HCT116 (cell line): ENCODE measurements around the gene E4F1. TPM values are rescaled to one million over a fixed set of nuclear protein-coding genes. Genes with fewer than 3 reads are reported as not detected.
A peak's percentile ranks its signal among the peaks of the same experiment; 100 is the strongest.

ENCODE experiments used
- ATAC-seq: fragments of 200-7000 bp; cut with Tn5 transposase; 2 replicates; pipeline ENCODE4 v1.9.1; 2020; ENCODE audit warnings: mild to moderate bottlenecking, moderate library complexity
- BruUV-seq: library from RNA; stranded (reverse); fragments of 400-500 nt; replicated peaks from 2 replicates; lab custom pipeline; 2021; lab: Mats Ljungman, UMichigan
- CTCF ChIA-PET: fragments of 300-600 bp; sonication (Branson Sonifier 250); formaldehyde crosslinking; loops from one replicate; lab custom pipeline; 2021; ENCODE audit warnings: antibody characterized with exemption; lab: Charles Lee
- POLR2A ChIA-PET: fragments of 300-600, 350-600 bp; sonication (Branson Sonifier 250); formaldehyde crosslinking; loops from one replicate; lab custom pipeline; 2021; ENCODE audit warnings: antibody characterized with exemption; lab: Charles Lee
- RAD21 ChIA-PET, 2 experiments: fragments of 300-600 bp; sonication (Branson Sonifier 250); formaldehyde crosslinking; loops; one replicate each; lab custom pipeline; 2023; ENCODE audit warnings: low total read pairs in 2 of 2; ENCODE audit not compliant: uncharacterized antibody in 2 of 2, unreplicated experiment in 2 of 2, low non-redundant PET in 1 of 2; lab: Charles Lee
- DNase-seq: peaks from one replicate; pipeline ENCODE4 v3.0.0-alpha.2; 2010; ENCODE audit warnings: low read depth, low spot score
- H2AFZ ChIP-seq: fragments of 200-600 bp; shearing (Covaris generic), sonication (generic); 2 replicates; pipeline ENCODE4 v1.6.1; 2017; ENCODE audit warnings: low read depth, mixed run types, mixed read lengths, antibody characterized with exemption, low read length; ENCODE audit not compliant: poor library complexity, severe bottlenecking
- H3K27ac ChIP-seq: 2 replicates; pipeline ENCODE4 v1.5.1; 2012; ENCODE audit warnings: low read depth, low read length
- H3K27me3 ChIP-seq: fragments of 200-600 bp; sonication (generic); 2 replicates; pipeline ENCODE4 v1.6.1; 2016; ENCODE audit warnings: mixed run types, low read length, mixed read lengths; ENCODE audit not compliant: insufficient read depth
- H3K36me3 ChIP-seq, 2 experiments: fragments of 200-500 bp in 1 of 2; fragments of 200-600 bp in 1 of 2; sonication (Bioruptor generic) in 1 of 2; sonication (generic) in 1 of 2; 2 replicates each; pipeline versions ENCODE4 v1.5.1 to v1.6.1; 2014 to 2016; ENCODE audit warnings: low read length in 2 of 2, inconsistent platforms in 1 of 2, mixed read lengths in 1 of 2, mixed run types in 1 of 2; ENCODE audit not compliant: insufficient read depth in 2 of 2, control insufficient read depth in 1 of 2
- H3K4me1 ChIP-seq, 2 experiments: fragments of 200-600 bp in 1 of 2; sonication (generic) in 1 of 2; 2 replicates each; pipeline versions ENCODE4 v1.5.1 to v1.6.1; 2012 to 2017; ENCODE audit warnings: low read length in 2 of 2, inconsistent platforms in 1 of 2, mild to moderate bottlenecking in 1 of 2, mixed read lengths in 1 of 2, mixed run types in 1 of 2, moderate library complexity in 1 of 2; ENCODE audit not compliant: insufficient read depth in 2 of 2, control insufficient read depth in 1 of 2
- H3K4me2 ChIP-seq: fragments of 200-600 bp; sonication (generic); 2 replicates; pipeline ENCODE4 v1.6.1; 2017; ENCODE audit warnings: mixed run types, low read length, mixed read lengths
- H3K4me3 ChIP-seq, 2 experiments: fragments of 200-600 bp in 1 of 2; sonication (generic) in 1 of 2; replicated peaks in 1 of 2; 2 replicates each; pipeline ENCODE4 v1.5.1; 2011 to 2016; ENCODE audit warnings: low read length in 2 of 2, control low read depth in 1 of 2, low read depth in 1 of 2, mild to moderate bottlenecking in 1 of 2, mixed read lengths in 1 of 2, mixed run types in 1 of 2
- H3K79me2 ChIP-seq: fragments of 200-600 bp; sonication (generic); 2 replicates; pipeline ENCODE4 v1.6.1; 2017; ENCODE audit warnings: mild to moderate bottlenecking, mixed run types, low read length, moderate library complexity, mixed read lengths; ENCODE audit not compliant: insufficient read depth
- H3K9ac ChIP-seq: fragments of 200-600 bp; sonication (generic); 2 replicates; pipeline ENCODE4 v1.6.1; 2016; ENCODE audit warnings: low read length, mixed read lengths
- H3K9me2 ChIP-seq: fragments of 200-600 bp; sonication (generic), shearing (Covaris generic); 2 replicates; pipeline ENCODE4 v1.6.1; 2017; ENCODE audit warnings: mixed run types, mild to moderate bottlenecking, moderate library complexity; ENCODE audit not compliant: insufficient read depth
- H3K9me3 ChIP-seq, 2 experiments: fragments of 200-500 bp in 1 of 2; fragments of 200-600 bp in 1 of 2; sonication (Bioruptor generic) in 1 of 2; sonication (generic) in 1 of 2; 2 replicates each; pipeline ENCODE4 v1.6.1; 2014 to 2017; ENCODE audit warnings: low read length in 2 of 2, mixed read lengths in 2 of 2, inconsistent platforms in 1 of 2, low read depth in 1 of 2, mild to moderate bottlenecking in 1 of 2, mixed run types in 1 of 2, moderate library complexity in 1 of 2; ENCODE audit not compliant: control insufficient read depth in 1 of 2, insufficient read depth in 1 of 2
- H4K20me1 ChIP-seq: fragments of 200-600 bp; sonication (generic), shearing (Covaris generic); 2 replicates; pipeline ENCODE4 v1.6.1; 2017; ENCODE audit warnings: mixed run types, mild to moderate bottlenecking, moderate library complexity; ENCODE audit not compliant: insufficient read depth
- ATF3 ChIP-seq: IDR thresholded peaks from 2 replicates; pipeline ENCODE4 v1.6.1; 2012
- EGR1 ChIP-seq: IDR thresholded peaks from 2 replicates; pipeline ENCODE4 v1.6.1; 2012; ENCODE audit warnings: low read depth
- ELF1 ChIP-seq: IDR thresholded peaks from 2 replicates; pipeline ENCODE4 v1.6.1; 2012; ENCODE audit warnings: low read depth, borderline replicate concordance
- EZH2phosphoT487 ChIP-seq: fragments of 200-600 bp; IDR thresholded peaks from 2 replicates; pipeline ENCODE4 v1.6.1; 2018; ENCODE audit warnings: antibody characterized with exemption, borderline replicate concordance
- FOSL1 ChIP-seq: IDR thresholded peaks from 2 replicates; pipeline ENCODE4 v1.6.1; 2012; ENCODE audit warnings: low read depth
- MAX ChIP-seq: IDR thresholded peaks from 2 replicates; pipeline ENCODE4 v1.6.1; 2012
- POLR2A ChIP-seq: IDR thresholded peaks from 2 replicates; pipeline ENCODE4 v1.7.0; 2011; ENCODE audit warnings: borderline replicate concordance; ENCODE audit not compliant: insufficient read depth, insufficient read length; ENCODE audit errors: extremely low read depth
- POLR2AphosphoS5 ChIP-seq: IDR thresholded peaks from 2 replicates; pipeline ENCODE4 v1.6.1; 2011; ENCODE audit warnings: mild to moderate bottlenecking, low read depth, low read length, moderate library complexity
- RAD21 ChIP-seq: IDR thresholded peaks from 2 replicates; pipeline ENCODE4 v1.6.1; 2012; ENCODE audit warnings: low read depth, mild to moderate bottlenecking
- REST ChIP-seq: IDR thresholded peaks from 2 replicates; pipeline ENCODE4 v1.6.1; 2012; ENCODE audit warnings: low read depth
- SIN3A ChIP-seq: IDR thresholded peaks from 2 replicates; pipeline ENCODE4 v1.6.1; 2012; ENCODE audit warnings: low read depth
- SP1 ChIP-seq: IDR thresholded peaks from 2 replicates; pipeline ENCODE4 v1.6.1; 2012; ENCODE audit warnings: low read depth
- SRF ChIP-seq: IDR thresholded peaks from 2 replicates; pipeline ENCODE4 v1.6.1; 2012; ENCODE audit warnings: low read depth
- YY1 ChIP-seq: IDR thresholded peaks from 2 replicates; pipeline ENCODE4 v1.6.1; 2011; ENCODE audit warnings: low read length, low read depth, moderate library complexity, mild to moderate bottlenecking; ENCODE audit not compliant: insufficient replicate concordance; ENCODE audit errors: extremely low read depth
- ZBTB33 ChIP-seq: IDR thresholded peaks from 2 replicates; pipeline ENCODE4 v1.6.1; 2011; ENCODE audit warnings: mild to moderate bottlenecking, low read length, moderate library complexity; ENCODE audit not compliant: insufficient replicate concordance; ENCODE audit errors: extremely low read depth
- intact Hi-C: fragments of 100-400 bp; cut with micrococcal nuclease; formaldehyde crosslinking; loops from 2 replicates; pipeline ENCODE4 v1.10.0; 2022
- total RNA-seq: library from RNA; stranded (reverse); gene quantifications from one replicate; pipeline ENCODE4 v1.2.1, GENCODE V29; 2021; ENCODE audit not compliant: unreplicated experiment

Gene E4F1
- total RNA-seq, 1 experiment from 2014 or later: 40.7 TPM

GRCh38 chr16:2238838-2239675 lies 15.7 kb downstream of the E4F1 start:
- H3K4me2 ChIP-seq: no peak overlapping the region
- no TSS peak for BruUV-seq
- H3K79me2 ChIP-seq: peaks cover 10% of the 10 kb centered on the region; the same call in 1 of the 2 replicates
- ATAC-seq (peak; percentile 46), DNase-seq (no peak)
- ChIA-PET CTCF (no interaction called here), POLR2A (interaction anchor here (1.2 to 1.5 kb wide), 2 partner anchors 12 to 13 kb away, joined by 6 to 8 read pairs; partner anchors contain the start of gene ECI1), RAD21 (interaction anchor here in 1 of 2 experiments (0.8 kb wide), 1 partner anchor 44 kb away, joined by 3 read pairs; no protein-coding TSS in a partner anchor)
- H2AFZ ChIP-seq: no peak overlapping the region
- H4K20me1 ChIP-seq: no peaks in the 10 kb centered on the region
- intact Hi-C loops: no loop called here
- peaks cover 10 to 19% of the 10 kb centered on the region in 2 experiments; a peak in 3 of 4 replicates for H3K36me3 ChIP-seq
- peaks cover 0 to 14% of the 10 kb centered on the region in 2 experiments; a peak in 3 of 4 replicates for H3K4me1 ChIP-seq
- no peak overlapping the region for H3K9ac ChIP-seq
- H3K27me3 ChIP-seq: no peaks in the 10 kb centered on the region
- no peaks in the 10 kb centered on the region for H3K9me2 ChIP-seq
- H3K27ac ChIP-seq: peak overlapping the region; percentile 4; the same call in 1 of the 2 replicates
- no peak for TF ChIP-seq ATF3
- 0 out of 2 replicates have a peak, but pooled peaks have one; percentile 32 for TF ChIP-seq EGR1
- no peak for TF ChIP-seq SRF
- no peak for TF ChIP-seq YY1
- TF ChIP-seq ZBTB33: no peak
- no peak for TF ChIP-seq FOSL1
- no peak for TF ChIP-seq EZH2phosphoT487
- no peak for TF ChIP-seq RAD21
- TF ChIP-seq REST: no peak
- peak; percentile 14; the same call in 1 of the 2 replicates for TF ChIP-seq POLR2AphosphoS5
- no peak for TF ChIP-seq SP1
- TF ChIP-seq MAX: 0 out of 2 replicates have a peak, but pooled peaks have one; percentile 11
- peak; percentile 44; the same call in 1 of the 2 replicates for TF ChIP-seq SIN3A
- no peak for TF ChIP-seq ELF1
- TF ChIP-seq POLR2A: no peak
- H3K4me3 ChIP-seq: no peak overlapping the region
- no peaks in the 10 kb centered on the region for H3K9me3 ChIP-seq
